GM21423 (cell line): ENCODE data around the gene ROS1.
"Not testable (repeated sequence)": the region's sequence is repeated elsewhere in the genome, so short reads cannot be mapped to it uniquely, and the experiment has no call there.

Experiments
- ATAC-seq: cut with Tn5 transposase; IDR thresholded peaks from one replicate; pipeline ENCODE4 v1.9.1; 2021; ENCODE audit warnings: mild to moderate bottlenecking, moderate library complexity; ENCODE audit not compliant: unreplicated experiment

The ROS1 gene

DNA sequence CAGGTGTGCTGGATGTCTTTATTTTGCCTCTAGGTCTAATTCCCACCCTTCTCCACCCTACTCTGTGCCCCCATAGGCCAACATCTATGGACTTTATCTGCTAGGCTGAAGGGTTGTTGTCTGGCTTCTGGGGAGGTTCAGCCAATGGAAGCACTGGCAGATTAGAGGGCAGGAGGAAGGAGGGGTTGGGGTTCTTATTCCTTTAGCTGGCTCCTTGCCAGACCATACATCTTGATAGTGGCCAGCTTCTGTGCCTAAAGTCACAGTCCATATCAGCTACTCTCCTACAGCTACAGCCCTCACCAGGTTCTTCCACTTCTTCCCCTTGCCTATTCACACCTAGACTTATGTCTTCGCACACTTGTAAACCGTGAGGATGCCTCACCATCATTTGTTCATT, 41.1 kb downstream of the ROS1 start:
- no peak for ATAC-seq

DNA sequence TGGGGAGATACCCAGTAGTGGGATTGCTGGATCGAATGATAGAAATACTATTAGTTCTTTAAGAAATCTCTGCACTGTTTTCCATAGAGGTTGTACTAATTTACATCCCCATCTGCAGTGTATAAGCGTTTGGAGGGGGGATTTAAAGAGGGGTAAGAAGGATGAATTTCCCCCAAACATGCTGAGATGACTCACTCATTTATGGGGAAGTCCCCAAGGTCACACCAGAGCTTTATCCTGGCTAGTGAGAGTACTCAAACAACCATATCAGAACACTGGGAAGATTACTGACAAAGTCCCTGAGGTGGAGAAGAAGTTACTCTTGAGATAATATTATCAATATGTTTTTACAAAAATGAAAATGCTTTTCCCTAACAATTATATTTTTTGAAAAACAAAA, 44.0 kb downstream of the ROS1 start:
- no peak for ATAC-seq

- no peak for ATAC-seq
These were observed 45.4 kb downstream of the ROS1 start for GRCh38 chr6:117380298-117380697.

- no peak for ATAC-seq
These were observed 50.3 kb downstream of the ROS1 start for GRCh38 chr6:117375446-117375845.

GRCh38 chr6:117373211-117373813, 52.4 kb downstream of the ROS1 start:
- ATAC-seq = no peak

- not testable (repeated sequence) for ATAC-seq
These were observed 53.5 kb downstream of the ROS1 start for GRCh38 chr6:117372289-117372688.

DNA sequence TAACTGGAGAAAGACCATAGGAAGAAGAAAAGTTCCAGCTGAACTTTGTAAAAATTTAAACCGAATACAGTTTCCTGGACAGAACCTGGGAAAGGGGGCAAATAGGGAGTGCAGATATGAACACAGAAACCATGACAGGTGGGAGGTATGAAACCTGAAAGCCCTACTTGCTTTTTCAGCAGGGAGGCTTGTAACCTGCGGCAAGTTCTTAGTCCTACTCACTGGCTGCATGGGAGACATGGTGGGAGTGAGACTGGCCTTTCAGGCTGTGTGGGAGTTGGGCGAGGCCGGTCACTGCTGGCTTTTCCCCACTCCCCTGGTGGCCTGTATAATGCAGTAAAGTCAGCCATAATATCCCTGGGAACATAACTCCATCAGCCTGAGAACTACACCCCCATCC, 54.2 kb downstream of the ROS1 start:
- no peak for ATAC-seq

DNA sequence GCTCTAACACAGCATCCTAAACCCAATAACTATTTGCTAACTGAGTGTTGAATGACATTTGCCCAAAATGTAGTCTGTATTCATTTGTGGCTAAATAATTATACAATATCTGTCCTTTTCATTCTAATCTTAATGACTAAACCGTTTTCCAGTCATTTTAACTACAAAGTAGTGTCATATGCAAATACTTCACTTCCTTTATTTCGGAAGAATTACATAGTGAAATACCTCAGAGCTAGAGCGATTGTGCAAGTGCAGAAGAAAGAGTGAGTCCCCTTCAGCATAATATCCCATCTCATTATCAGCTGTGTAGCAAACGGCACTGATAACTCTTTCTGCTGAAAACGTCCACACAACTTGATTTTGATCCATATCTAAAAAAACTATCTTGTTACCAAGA, 66.2 kb downstream of the ROS1 start:
- no peak for ATAC-seq

DNA sequence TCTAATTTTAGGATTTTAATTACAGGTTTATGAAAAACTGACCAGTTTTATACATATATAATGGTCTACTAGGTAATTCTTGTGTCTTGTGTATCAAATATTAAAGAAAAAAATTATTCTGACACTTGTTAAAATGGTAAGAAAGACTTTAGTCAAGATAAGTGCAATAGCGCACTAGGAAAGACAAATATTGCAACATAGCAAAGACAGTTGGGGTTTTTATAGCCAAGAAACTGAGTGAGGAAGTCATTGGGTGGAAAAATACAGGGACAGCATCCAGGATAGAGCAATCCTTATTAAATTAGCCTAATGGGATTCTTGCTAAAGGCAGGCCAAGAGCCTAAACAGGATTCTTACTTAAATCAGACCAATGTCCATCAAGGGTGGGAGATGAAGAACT, 71.1 kb downstream of the ROS1 start:
- ATAC-seq = no peak

DNA sequence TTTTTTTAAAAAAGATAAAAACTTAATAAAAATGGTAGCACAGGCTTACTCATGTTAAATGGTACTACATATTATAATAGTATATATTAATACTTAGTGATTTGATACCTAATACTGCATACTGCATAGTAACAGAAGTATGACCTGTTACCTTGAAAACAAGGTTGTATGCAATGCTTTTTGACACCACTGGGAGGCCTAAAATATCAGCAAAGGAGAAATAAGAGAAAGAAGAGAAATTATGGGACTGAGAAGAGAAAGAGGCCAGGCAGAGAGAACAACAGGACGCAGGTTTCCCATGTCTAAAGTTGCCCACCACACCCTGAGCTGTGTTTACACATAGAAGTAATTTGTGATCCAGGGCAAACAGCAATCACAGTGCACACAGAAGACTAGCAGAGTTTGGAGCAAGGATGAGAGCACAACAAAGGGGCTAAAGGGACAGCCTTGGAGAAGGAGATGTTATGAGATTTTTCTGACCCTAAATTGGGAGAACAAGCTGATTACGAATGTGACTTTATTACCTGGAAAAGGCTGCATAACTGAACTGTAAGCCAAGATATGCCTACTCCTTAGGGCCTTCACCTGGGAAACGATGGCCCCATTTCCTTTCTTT, 73.2 kb downstream of the ROS1 start:
- no peak for ATAC-seq

- no peak for ATAC-seq
These were observed 74.2 kb downstream of the ROS1 start for GRCh38 chr6:117351521-117351920.

DNA sequence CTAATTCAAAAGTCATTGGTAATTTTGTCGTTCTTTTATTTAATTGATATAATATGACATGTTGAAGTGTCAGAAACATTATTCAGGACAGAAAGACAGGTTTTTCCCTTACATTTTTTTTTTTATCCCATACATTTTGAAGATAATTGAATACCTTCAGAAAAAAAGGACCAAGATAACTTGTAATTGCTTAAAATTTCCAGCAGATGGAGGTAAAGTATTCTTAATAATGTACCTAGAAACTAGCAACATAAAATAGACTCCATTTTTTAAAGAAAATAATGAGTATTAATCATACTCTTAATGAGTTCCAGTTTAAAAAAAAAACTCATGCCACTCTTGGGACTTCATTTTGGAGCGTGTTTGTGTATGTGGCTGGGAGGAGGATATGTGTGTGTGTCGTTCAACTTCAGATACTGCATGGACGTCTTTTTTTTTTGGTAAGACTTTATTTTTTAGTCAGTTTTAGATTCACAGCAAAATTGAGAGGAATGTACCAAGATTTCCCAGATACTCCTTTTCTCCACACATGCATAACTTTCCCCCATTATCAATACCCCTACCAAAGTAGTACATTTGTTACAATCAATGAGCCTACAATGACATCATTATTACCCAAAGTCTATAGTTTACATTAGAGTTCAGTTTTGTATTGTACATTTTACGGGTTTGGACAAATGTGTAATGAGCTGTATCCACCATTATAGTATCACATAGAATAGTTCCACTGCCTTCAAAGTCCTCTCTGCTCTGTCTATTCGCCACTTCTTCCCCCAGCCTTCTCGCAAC, 79.4 kb downstream of the ROS1 start:
- ATAC-seq = no peak

- no peak for ATAC-seq
These were observed 80.5 kb downstream of the ROS1 start for GRCh38 chr6:117345292-117345610.

GRCh38 chr6:117344444-117345291, 81.1 kb downstream of the ROS1 start:
- no peak for ATAC-seq

- no peak for ATAC-seq
These were observed 87.2 kb downstream of the ROS1 start for GRCh38 chr6:117338567-117338966.

GRCh38 chr6:117329926-117330325, 95.8 kb downstream of the ROS1 start:
- ATAC-seq = no peak

DNA sequence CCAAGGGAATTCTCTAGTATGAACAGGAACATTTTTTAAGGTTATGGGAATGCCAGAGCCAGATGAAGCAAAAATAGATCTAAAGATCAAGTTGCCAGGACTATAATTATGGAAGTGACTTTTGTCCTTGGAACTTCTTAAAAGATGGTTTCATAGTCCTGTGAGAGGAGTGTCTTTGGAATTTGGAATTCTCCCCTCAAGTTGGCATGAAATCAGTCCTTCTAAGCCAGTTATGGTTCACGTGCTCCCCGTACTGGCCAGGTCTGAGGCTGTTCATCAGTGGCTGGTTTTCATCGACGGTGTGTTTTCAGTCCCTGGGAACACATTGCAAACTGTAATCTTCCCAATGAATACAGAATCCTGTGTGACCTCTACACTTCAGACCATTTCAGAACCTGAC, 97.2 kb downstream of the ROS1 start:
- ATAC-seq = no peak

DNA sequence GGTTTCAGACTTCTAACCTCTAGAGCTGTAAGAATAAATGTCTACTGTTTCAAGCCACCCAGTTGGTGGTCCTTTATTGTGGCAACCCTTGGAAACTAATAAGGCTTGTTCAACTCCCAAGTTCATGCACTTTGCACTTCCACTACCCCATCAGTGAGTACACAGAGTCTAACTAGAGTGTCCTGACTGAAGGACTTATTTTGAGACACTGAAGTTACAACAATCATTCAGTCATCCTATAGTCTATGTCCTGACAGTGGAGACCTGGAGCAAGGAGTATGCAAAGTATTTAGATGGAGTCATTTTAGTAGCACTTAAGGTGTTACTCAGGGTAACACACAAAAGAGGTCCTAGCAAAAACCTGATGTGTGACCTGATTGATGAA, 97.7 kb downstream of the ROS1 start:
- no peak for ATAC-seq

DNA sequence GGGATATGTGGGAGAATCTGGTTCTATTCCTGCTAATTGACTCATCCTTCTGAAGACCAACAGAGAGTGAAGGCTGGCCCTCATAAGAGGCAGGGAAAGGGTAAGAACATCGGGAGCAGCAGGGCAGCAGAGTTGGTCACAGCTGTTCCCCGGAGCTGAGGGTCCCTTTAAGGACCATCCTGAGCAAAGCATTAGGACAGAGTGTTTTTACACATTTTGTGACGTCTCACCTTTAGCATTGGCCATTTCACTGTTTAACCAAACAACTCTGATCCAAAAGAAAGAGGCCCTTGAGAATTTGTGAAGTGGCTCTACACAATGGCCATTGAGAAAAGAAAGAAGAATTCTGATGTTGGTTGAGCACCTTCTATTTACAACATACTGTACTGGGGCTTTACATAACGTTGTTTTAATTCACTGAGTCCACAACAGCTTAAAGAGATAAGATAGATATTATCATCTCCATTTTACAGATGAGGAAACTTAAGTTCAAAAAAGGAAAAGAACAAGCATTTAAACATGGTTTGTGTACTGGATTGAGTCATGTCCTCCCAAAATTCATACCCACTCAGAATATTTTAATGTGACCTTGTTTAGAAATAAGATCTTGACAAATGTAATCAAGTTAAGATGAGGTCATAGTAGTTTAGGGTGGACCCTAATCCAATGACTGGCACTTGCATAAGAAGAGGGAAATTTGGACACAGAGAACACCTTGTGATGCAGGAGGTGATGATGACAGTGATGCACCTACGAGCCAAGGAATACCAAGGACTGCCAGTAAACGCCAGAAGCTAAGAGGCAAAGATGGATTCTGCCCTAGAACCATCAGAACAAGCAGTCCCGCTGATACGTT, 98.4 kb downstream of the ROS1 start:
- no peak for ATAC-seq

- ATAC-seq = no peak
These were observed 99.3 kb downstream of the ROS1 start for GRCh38 chr6:117326396-117326795.

DNA sequence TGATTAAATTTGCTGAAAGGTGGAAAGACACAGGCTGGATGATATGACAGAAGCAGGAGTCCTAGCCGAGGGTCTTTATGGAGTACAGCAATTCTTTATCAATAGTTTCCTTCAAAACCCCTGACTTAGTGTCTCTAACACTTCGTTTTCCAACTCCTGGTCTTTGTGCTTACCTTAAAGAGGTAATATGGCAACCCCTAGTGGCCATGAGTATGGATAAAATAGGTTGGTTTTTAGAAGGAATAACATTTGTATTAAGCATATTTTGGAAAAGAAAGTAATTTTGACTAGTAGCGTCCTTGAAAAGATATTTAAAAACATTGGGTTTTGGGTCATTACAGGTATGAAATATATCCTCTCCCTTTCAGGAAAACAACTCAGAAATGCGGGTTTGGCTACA, 108.5 kb downstream of the ROS1 start:
- no peak for ATAC-seq
